Prostate gland (tissue), 2 donors: ENCODE measurements around the gene SMYD3. TPM values are rescaled to one million over a fixed set of nuclear protein-coding genes. Genes with fewer than 3 reads are reported as not detected.

Experiments used
- DNase-seq: peaks from one replicate; pipeline ENCODE4 v3.0.0-alpha.2; 2019; ENCODE audit warnings: low spot score
- H3K27ac ChIP-seq, 2 donors: fragments of 200-600 bp; sonication (generic); 2 replicates each; pipeline ENCODE4 v1.5.1; 2017 to 2019
- H3K27me3 ChIP-seq: fragments of 200-600 bp; sonication (generic); replicated peaks from 2 replicates; pipeline ENCODE4 v1.5.1; 2019; ENCODE audit not compliant: insufficient read depth
- H3K36me3 ChIP-seq, 2 donors: fragments of 200-600 bp; sonication (generic); 1 replicate in 1 of 2; 2 replicates in 1 of 2; pipeline versions ENCODE4 v1.5.1 to v1.8.1; 2017 to 2019
- H3K4me1 ChIP-seq: fragments of 200-600 bp; sonication (generic); replicated peaks from 2 replicates; pipeline ENCODE4 v1.5.1; 2019
- H3K4me3 ChIP-seq, 2 donors: fragments of 200-600 bp; sonication (generic); 2 replicates each; pipeline ENCODE4 v1.5.1; 2017 to 2019
- H3K9me3 ChIP-seq: fragments of 200-600 bp; sonication (generic); 2 replicates; pipeline ENCODE4 v1.5.1; 2017
- CTCF ChIP-seq, 4 experiments: fragments of 200-600 bp in 2 of 4; fragments of 450-650 bp in 2 of 4; sonication (generic) in 2 of 4; IDR thresholded peaks; 1 replicate in 3 of 4; 2 replicates in 1 of 4; pipeline ENCODE4 v1.5.1; 2016 to 2019; ENCODE audit warnings: antibody characterized with exemption in 4 of 4, mild to moderate bottlenecking in 2 of 4, moderate library complexity in 2 of 4
- POLR2A ChIP-seq: fragments of 450-650 bp; IDR thresholded peaks from one replicate; pipeline ENCODE4 v1.6.1; 2016; ENCODE audit warnings: antibody characterized with exemption, mild to moderate bottlenecking
- POLR2AphosphoS5 ChIP-seq: sonication (generic); formaldehyde crosslinking; IDR thresholded peaks from one replicate; pipeline ENCODE4 v1.6.1; 2017; ENCODE audit warnings: antibody characterized with exemption
- WGBS: methylation state at CpG from one replicate; pipeline ENCODE4 v1.1.5; 2018; 5-methylcytosine and 5-hydroxymethylcytosine counted together
- intact Hi-C: fragments of 100-400 bp; cut with DNase I; formaldehyde crosslinking; loops from one replicate; pipeline ENCODE4 v1.14.2; 2022
- total RNA-seq, 2 donors: library from RNA; depleted of rRNA; stranded (reverse); fragments of >200 nt; gene quantifications; one replicate each; pipeline ENCODE4 v1.1.0, GENCODE V29; 2016

Gene SMYD3
- total RNA-seq, 2 donors from 2014 or later = 19.8 to 23.9 TPM

GRCh38 chr1:246052603-246053002 is 454.5 kb downstream of the SMYD3 start:
- TF ChIP-seq CTCF (IDR thresholded peaks at IDR 0.05) (no peak), POLR2A (no peak), POLR2AphosphoS5 (no peak)
- Histone ChIP-seq H3K36me3 (no peaks in the 10 kb centered on the region), H3K27ac (no peak overlapping the region), H3K4me3 (no peak overlapping the region), H3K27me3 (no peaks in the 10 kb centered on the region), H3K9me3 (no peaks in the 10 kb centered on the region), H3K4me1 (no peaks in the 10 kb centered on the region)
- WGBS = 83% methylated on average over 2 of the region's 2 CpGs
- intact Hi-C loops = no loop called here
- no peak for DNase-seq

- TF ChIP-seq POLR2AphosphoS5 (peak; percentile 5), POLR2A (no peak), CTCF (IDR thresholded peaks at IDR 0.05) (no peak)
- H3K36me3 ChIP-seq = no peaks in the 10 kb centered on the region
- intact Hi-C loops = no loop called here
- no peaks in the 10 kb centered on the region for H3K9me3 ChIP-seq
- DNase-seq = no peak
- no peak overlapping the region for H3K4me3 ChIP-seq
- H3K27ac ChIP-seq = no peak overlapping the region
- no peaks in the 10 kb centered on the region for H3K27me3 ChIP-seq
- WGBS = 39% methylated on average over 4 of the region's 4 CpGs
- H3K4me1 ChIP-seq = no peaks in the 10 kb centered on the region
Observed at GRCh38 chr1:246051909-246052518, 455.1 kb downstream of the SMYD3 start.

- intact Hi-C loops = no loop called here
- no peak overlapping the region for H3K4me3 ChIP-seq
- no peaks in the 10 kb centered on the region for H3K4me1 ChIP-seq
- no peaks in the 10 kb centered on the region for H3K27me3 ChIP-seq
- H3K36me3 ChIP-seq = no peaks in the 10 kb centered on the region
- no peak overlapping the region for H3K27ac ChIP-seq
- WGBS = 79% methylated on average over 5 of the region's 5 CpGs
- no peak for DNase-seq
- TF ChIP-seq POLR2AphosphoS5 = no peak
- no peak for TF ChIP-seq CTCF (IDR thresholded peaks at IDR 0.05)
- no peak for TF ChIP-seq POLR2A
- H3K9me3 ChIP-seq = no peaks in the 10 kb centered on the region
Observed at GRCh38 chr1:246048693-246049092, 458.4 kb downstream of the SMYD3 start.

- no peaks in the 10 kb centered on the region for H3K9me3 ChIP-seq
- TF ChIP-seq CTCF (IDR thresholded peaks at IDR 0.05) (no peak), POLR2AphosphoS5 (no peak), POLR2A (no peak)
- WGBS = 51% methylated on average over 5 of the region's 5 CpGs
- H3K27me3 ChIP-seq = no peaks in the 10 kb centered on the region
- no peak overlapping the region for H3K27ac ChIP-seq
- no peaks in the 10 kb centered on the region for H3K36me3 ChIP-seq
- H3K4me1 ChIP-seq = no peaks in the 10 kb centered on the region
- H3K4me3 ChIP-seq = no peak overlapping the region
- no peak for DNase-seq
- intact Hi-C loops = no loop called here
Observed at GRCh38 chr1:246043556-246043955, 463.5 kb downstream of the SMYD3 start.

GRCh38 chr1:246041360-246041759 is 465.7 kb downstream of the SMYD3 start:
- no peak for TF ChIP-seq POLR2A
- TF ChIP-seq POLR2AphosphoS5 = no peak
- no peak for TF ChIP-seq CTCF (IDR thresholded peaks at IDR 0.05)
- H3K4me3 ChIP-seq = no peak overlapping the region
- DNase-seq = no peak
- no peaks in the 10 kb centered on the region for H3K27me3 ChIP-seq
- H3K4me1 ChIP-seq = no peaks in the 10 kb centered on the region
- intact Hi-C loops = no loop called here
- H3K27ac ChIP-seq = no peak overlapping the region
- WGBS = 63% methylated on average over 5 of the region's 5 CpGs
- H3K9me3 ChIP-seq = no peaks in the 10 kb centered on the region
- H3K36me3 ChIP-seq = no peaks in the 10 kb centered on the region
